H9 (cell line): ENCODE measurements around the gene MST1. TPM values are rescaled to one million over a fixed set of nuclear protein-coding genes. Genes with fewer than 3 reads are reported as not detected.

Source experiments
- DNase-seq: peaks from one replicate; pipeline ENCODE4 v3.0.0-alpha.2; 2017
- H2AFZ ChIP-seq: one replicate; pipeline ENCODE4 v1.6.1; 2013; ENCODE audit warnings: mild to moderate bottlenecking, low read length, control low read depth, moderate library complexity
- H2AK5ac ChIP-seq: 2 replicates; pipeline ENCODE4 v1.6.1; 2013; ENCODE audit warnings: low read length, control low read depth, mixed read lengths; ENCODE audit not compliant: insufficient read length
- H2BK120ac ChIP-seq: one replicate; pipeline ENCODE4 v1.6.1; 2013; ENCODE audit warnings: low read depth, mild to moderate bottlenecking, low read length, control low read depth, inconsistent platforms; ENCODE audit not compliant: poor library complexity, severe bottlenecking
- H2BK12ac ChIP-seq: 2 replicates; pipeline ENCODE4 v1.6.1; 2013; ENCODE audit warnings: low read length, control low read depth, mixed read lengths, low read depth; ENCODE audit not compliant: insufficient read length
- H2BK15ac ChIP-seq: 2 replicates; pipeline ENCODE4 v1.6.1; 2013; ENCODE audit warnings: low read depth, low read length, control low read depth
- H2BK20ac ChIP-seq: one replicate; pipeline ENCODE4 v1.6.1; 2013; ENCODE audit warnings: low read depth, mild to moderate bottlenecking, low read length, control low read depth, inconsistent platforms; ENCODE audit not compliant: poor library complexity, severe bottlenecking
- H2BK5ac ChIP-seq: 2 replicates; pipeline ENCODE4 v1.6.1; 2013; ENCODE audit warnings: low read length, control low read depth, mixed read lengths; ENCODE audit not compliant: insufficient read length
- H3K14ac ChIP-seq: 2 replicates; pipeline ENCODE4 v1.6.1; 2013; ENCODE audit warnings: low read length, control low read depth; ENCODE audit not compliant: insufficient read depth
- H3K18ac ChIP-seq: 2 replicates; pipeline ENCODE4 v1.6.1; 2013; ENCODE audit warnings: low read depth, mild to moderate bottlenecking, mixed read lengths, low read length, control low read depth; ENCODE audit not compliant: insufficient read length
- H3K23ac ChIP-seq: 2 replicates; pipeline ENCODE4 v1.6.1; 2013; ENCODE audit warnings: low read length, control low read depth, mixed read lengths, low read depth; ENCODE audit not compliant: insufficient read length
- H3K23me2 ChIP-seq: 2 replicates; pipeline ENCODE4 v1.6.1; 2013; ENCODE audit warnings: low read depth, mild to moderate bottlenecking, mixed read lengths, low read length, control low read depth; ENCODE audit not compliant: insufficient read length, poor library complexity, severe bottlenecking
- H3K27ac ChIP-seq: 2 replicates; pipeline ENCODE4 v1.5.1; 2013; ENCODE audit warnings: low read length, control low read depth, mixed read lengths, low read depth; ENCODE audit not compliant: insufficient read length
- H3K27me3 ChIP-seq: 2 replicates; pipeline ENCODE4 v1.6.1; 2013; ENCODE audit warnings: low read length, control low read depth, inconsistent platforms; ENCODE audit not compliant: insufficient read depth
- H3K4ac ChIP-seq: 2 replicates; pipeline ENCODE4 v1.6.1; 2013; ENCODE audit warnings: low read depth, mild to moderate bottlenecking, control low read depth, inconsistent platforms, low read length, moderate library complexity
- H3K4me1 ChIP-seq: 2 replicates; pipeline ENCODE4 v1.6.1; 2013; ENCODE audit warnings: low read length, control low read depth, inconsistent platforms; ENCODE audit not compliant: insufficient read depth
- H3K4me2 ChIP-seq: 2 replicates; pipeline ENCODE4 v1.6.1; 2013; ENCODE audit warnings: low read length, control low read depth, mixed read lengths; ENCODE audit not compliant: insufficient read length, insufficient read depth
- H3K56ac ChIP-seq: 2 replicates; pipeline ENCODE4 v1.6.1; 2013; ENCODE audit warnings: low read depth, mild to moderate bottlenecking, mixed read lengths, low read length, control low read depth; ENCODE audit not compliant: insufficient read length
- H3K79me1 ChIP-seq: 2 replicates; pipeline ENCODE4 v1.6.1; 2013; ENCODE audit warnings: low read depth, mild to moderate bottlenecking, moderate library complexity, low read length, control low read depth, inconsistent platforms; ENCODE audit not compliant: insufficient read depth, poor library complexity, severe bottlenecking
- H3K79me2 ChIP-seq: 2 replicates; pipeline ENCODE4 v1.6.1; 2013; ENCODE audit warnings: low read length, control low read depth, inconsistent platforms; ENCODE audit not compliant: insufficient read depth
- H3K9ac ChIP-seq: 2 replicates; pipeline ENCODE4 v1.6.1; 2013; ENCODE audit warnings: low read length, control low read depth, mixed read lengths; ENCODE audit not compliant: insufficient read length; ENCODE audit errors: extremely low read depth
- H3K9me3 ChIP-seq: one replicate; pipeline ENCODE4 v1.6.1; 2013; ENCODE audit warnings: low read depth, low read length, inconsistent platforms; ENCODE audit not compliant: control insufficient read depth
- H3T11ph ChIP-seq: one replicate; pipeline ENCODE4 v1.6.1; 2013; ENCODE audit warnings: mild to moderate bottlenecking, low read length, control low read depth, inconsistent platforms
- H4K20me1 ChIP-seq: one replicate; pipeline ENCODE4 v1.6.1; 2013; ENCODE audit not compliant: control insufficient read depth, insufficient read length, insufficient read depth
- H4K5ac ChIP-seq: 2 replicates; pipeline ENCODE4 v1.6.1; 2013; ENCODE audit warnings: low read depth, mild to moderate bottlenecking, mixed read lengths, low read length, control low read depth; ENCODE audit not compliant: insufficient read length
- H4K8ac ChIP-seq: replicated peaks from 2 replicates; pipeline ENCODE4 v1.6.1; 2013; ENCODE audit warnings: low read length, control low read depth, mixed read lengths, low read depth; ENCODE audit not compliant: insufficient read length
- H4K91ac ChIP-seq: 2 replicates; pipeline ENCODE4 v1.6.1; 2013; ENCODE audit warnings: low read depth, mild to moderate bottlenecking, moderate library complexity, mixed read lengths, low read length, control low read depth; ENCODE audit not compliant: insufficient read length
- H3K27ac Mint-ChIP-seq, 3 experiments: 2 replicates in 2 of 3; 3 replicates in 1 of 3; pipeline ENCODE4 v1.8.0; 2020 to 2021; ENCODE audit warnings: mixed read lengths in 3 of 3, mild to moderate bottlenecking in 1 of 3, moderate library complexity in 1 of 3
- H3K27me3 Mint-ChIP-seq: 2 replicates; pipeline ENCODE4 v1.8.0; 2021; ENCODE audit warnings: low read depth, mild to moderate bottlenecking, moderate library complexity, mixed read lengths
- H3K36me3 Mint-ChIP-seq, 3 experiments: 2 replicates in 2 of 3; 3 replicates in 1 of 3; pipeline ENCODE4 v1.8.0; 2020 to 2021; ENCODE audit warnings: low read depth in 3 of 3, mixed read lengths in 3 of 3; ENCODE audit not compliant: insufficient read depth in 1 of 3
- H3K4me1 Mint-ChIP-seq, 2 experiments: 2 replicates each; pipeline ENCODE4 v1.8.0; 2020; ENCODE audit warnings: mixed read lengths in 2 of 2
- H3K4me3 Mint-ChIP-seq, 2 experiments: 2 replicates in 1 of 2; 3 replicates in 1 of 2; pipeline ENCODE4 v1.8.0; 2020 to 2021; ENCODE audit warnings: mild to moderate bottlenecking in 2 of 2, mixed read lengths in 2 of 2, moderate library complexity in 1 of 2
- H3K9me3 Mint-ChIP-seq, 2 experiments: 2 replicates in 1 of 2; 3 replicates in 1 of 2; pipeline ENCODE4 v1.8.0; 2020; ENCODE audit warnings: mild to moderate bottlenecking in 2 of 2, mixed read lengths in 2 of 2, moderate library complexity in 1 of 2
- CTCF ChIP-seq: fragments of 200-600 bp; sonication (generic); conservative IDR thresholded peaks from 3 replicates; pipeline ENCODE4 v1.8.0; 2021; ENCODE audit warnings: antibody characterized with exemption, mild to moderate bottlenecking
- WGBS: extraction: QIAGEN DNeasy Blood & Tissue Kit; methylation state at CpG from one replicate; pipeline ENCODE4 v1.1.7; 2013; ENCODE audit warnings: missing lambda C conversion rate, low lambda C conversion rate, mixed read lengths; ENCODE audit not compliant: insufficient read length; ENCODE audit errors: extremely low coverage; 5-methylcytosine and 5-hydroxymethylcytosine counted together
- total RNA-seq: library from RNA; stranded (reverse); gene quantifications from 2 replicates; pipeline ENCODE4 v1.2.1, GENCODE V29; 2021

MST1 gene
- total RNA-seq, 1 experiment from 2014 or later = 8.9 TPM

GRCh38 chr3:49714728-49715550 is 25.7 kb upstream of the MST1 start:
- H4K8ac ChIP-seq = no peak overlapping the region
- H3K9ac ChIP-seq = no peak overlapping the region
- H3K4ac ChIP-seq = no peak overlapping the region
- peaks cover 10% of the 10 kb centered on the region for H3K23me2 ChIP-seq
- H4K20me1 ChIP-seq = no peaks in the 10 kb centered on the region
- no peak overlapping the region for H2BK12ac ChIP-seq
- H3K4me3 Mint-ChIP-seq = no peak overlapping the region
- H2BK120ac ChIP-seq = no peak overlapping the region
- H3K9me3 ChIP-seq = no peaks in the 10 kb centered on the region
- H3K79me2 ChIP-seq = no peaks in the 10 kb centered on the region
- H3K27me3 ChIP-seq = no peaks in the 10 kb centered on the region
- no peak overlapping the region for H2BK5ac ChIP-seq
- no CpG with 5 or more reads among the region's 13 CpGs for WGBS
- H3K4me2 ChIP-seq = no peak overlapping the region
- H3K4me1 Mint-ChIP-seq = peaks cover 8 to 10% of the 10 kb centered on the region in 2 experiments
- H3K9me3 Mint-ChIP-seq = no peaks in the 10 kb centered on the region
- no peak overlapping the region for H3K27ac ChIP-seq
- H3T11ph ChIP-seq = no peak overlapping the region
- H3K79me1 ChIP-seq = no peaks in the 10 kb centered on the region
- no peak overlapping the region for H4K91ac ChIP-seq
- peaks cover 4% of the 10 kb centered on the region for H3K27me3 Mint-ChIP-seq
- H3K4me1 ChIP-seq = no peaks in the 10 kb centered on the region
- H3K56ac ChIP-seq = no peak overlapping the region
- H3K23ac ChIP-seq = no peak overlapping the region
- DNase-seq = peak; percentile 20
- no peak for TF ChIP-seq CTCF
- H3K18ac ChIP-seq = no peak overlapping the region
- H3K14ac ChIP-seq = no peak overlapping the region
- H2AK5ac ChIP-seq = no peak overlapping the region
- H3K27ac Mint-ChIP-seq = peak overlapping the region in 1 of 3 experiments; percentile 70; a peak in 1 of 7 replicates
- no peak overlapping the region for H2BK15ac ChIP-seq
- no peak overlapping the region for H4K5ac ChIP-seq
- H2AFZ ChIP-seq = no peak overlapping the region
- H3K36me3 Mint-ChIP-seq = peaks cover 0 to 11% (median 11%) of the 10 kb centered on the region in 3 experiments; a peak in 3 of 7 replicates
- H2BK20ac ChIP-seq = no peak overlapping the region
